ENCODE measurements around the gene PCDHGB5. TPM values are rescaled to one million over a fixed set of nuclear protein-coding genes. Genes with fewer than 3 reads are reported as not detected.
"Not testable (repeated sequence)": the region's sequence is repeated elsewhere in the genome, so short reads cannot be mapped to it uniquely, and the experiment has no call there.

Gene PCDHGB5
- total RNA-seq, 1 donor from 2014 or later, result 9.3 TPM

- TF ChIP-seq CTCF (IDR thresholded peaks at IDR 0.05; ENCODE audit: partially characterized antibody, unreplicated experiment), result no peak
- peaks cover 48% of the 10 kb centered on the region for H3K9me3 Mint-ChIP-seq (ENCODE audit: unreplicated experiment)
- peaks cover 12% of the 10 kb centered on the region for H3K27me3 Mint-ChIP-seq (ENCODE audit: unreplicated experiment)
- H3K36me3 Mint-ChIP-seq (ENCODE audit: unreplicated experiment), result peaks cover 69% of the 10 kb centered on the region
- peaks cover 3% of the 10 kb centered on the region for H3K4me1 Mint-ChIP-seq (ENCODE audit: low read depth, unreplicated experiment)
- H3K27ac Mint-ChIP-seq (ENCODE audit: unreplicated experiment), result peak within 1 kb of the TSS; percentile 48
- DNase-seq, result no peak
- no peak within 1 kb of the TSS for H3K4me3 Mint-ChIP-seq (ENCODE audit: unreplicated experiment)
Measured at GRCh38 chr5:141392429-141393198, 5.1 kb upstream of the PCDHGB5 start, which contains the start of gene PCDHGA8. PCDHGA8 (plus strand) TSS chr5:141392633; CDS start chr5:141392814, 181 bp downstream.

DNA sequence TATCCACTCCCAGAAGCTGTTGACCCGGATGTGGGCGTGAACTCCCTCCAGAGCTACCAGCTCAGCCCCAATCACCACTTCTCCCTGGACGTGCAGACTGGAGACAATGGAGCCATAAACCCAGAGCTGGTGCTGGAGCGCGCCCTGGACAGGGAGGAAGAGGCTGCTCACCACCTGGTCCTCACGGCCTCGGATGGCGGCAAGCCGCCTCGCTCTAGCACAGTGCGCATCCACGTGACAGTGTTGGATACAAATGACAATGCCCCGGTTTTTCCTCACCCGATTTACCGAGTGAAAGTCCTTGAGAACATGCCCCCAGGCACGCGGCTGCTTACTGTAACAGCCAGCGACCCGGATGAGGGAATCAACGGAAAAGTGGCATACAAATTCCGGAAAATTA is 4.5 kb upstream of the PCDHGB5 start:
- peaks cover 3% of the 10 kb centered on the region for H3K4me1 Mint-ChIP-seq (ENCODE audit: low read depth, unreplicated experiment)
- peaks cover 67% of the 10 kb centered on the region for H3K36me3 Mint-ChIP-seq (ENCODE audit: unreplicated experiment)
- H3K27me3 Mint-ChIP-seq (ENCODE audit: unreplicated experiment), result peaks cover 12% of the 10 kb centered on the region
- H3K27ac Mint-ChIP-seq (ENCODE audit: unreplicated experiment), result peak overlapping the region; percentile 48
- no peak for DNase-seq
- H3K9me3 Mint-ChIP-seq (ENCODE audit: unreplicated experiment), result peaks cover 46% of the 10 kb centered on the region
- H3K4me3 Mint-ChIP-seq (ENCODE audit: unreplicated experiment), result no peak overlapping the region
- no peak for TF ChIP-seq CTCF (IDR thresholded peaks at IDR 0.05; ENCODE audit: partially characterized antibody, unreplicated experiment)

DNA sequence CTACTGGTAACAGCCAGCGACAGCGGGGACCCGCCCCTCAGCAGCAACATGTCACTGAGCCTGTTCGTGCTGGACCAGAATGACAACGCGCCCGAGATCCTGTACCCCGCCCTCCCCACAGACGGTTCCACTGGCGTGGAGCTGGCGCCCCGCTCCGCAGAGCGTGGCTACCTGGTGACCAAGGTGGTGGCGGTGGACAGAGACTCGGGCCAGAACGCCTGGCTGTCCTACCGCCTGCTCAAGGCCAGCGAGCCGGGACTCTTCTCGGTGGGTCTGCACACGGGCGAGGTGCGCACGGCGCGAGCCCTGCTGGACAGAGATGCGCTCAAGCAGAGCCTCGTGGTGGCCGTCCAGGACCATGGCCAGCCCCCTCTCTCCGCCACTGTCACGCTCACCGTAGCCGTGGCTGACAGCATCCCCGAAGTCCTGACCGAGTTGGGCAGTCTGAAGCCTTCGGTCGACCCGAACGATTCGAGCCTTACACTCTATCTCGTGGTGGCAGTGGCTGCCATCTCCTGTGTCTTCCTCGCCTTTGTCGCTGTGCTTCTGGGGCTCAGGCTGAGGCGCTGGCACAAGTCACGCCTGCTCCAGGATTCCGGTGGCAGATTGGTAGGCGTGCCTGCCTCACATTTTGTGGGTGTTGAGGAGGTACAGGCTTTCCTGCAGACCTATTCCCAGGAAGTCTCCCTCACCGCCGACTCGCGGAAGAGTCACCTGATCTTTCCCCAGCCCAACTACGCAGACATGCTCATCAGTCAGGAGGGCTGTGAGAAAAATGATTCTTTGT is 3.2 kb upstream of the PCDHGB5 start:
- not testable (repeated sequence) for H3K4me1 Mint-ChIP-seq (ENCODE audit: low read depth, unreplicated experiment); H3K27me3 Mint-ChIP-seq (ENCODE audit: unreplicated experiment); H3K4me3 Mint-ChIP-seq (ENCODE audit: unreplicated experiment); H3K27ac Mint-ChIP-seq (ENCODE audit: unreplicated experiment); DNase-seq
- Mint-ChIP-seq H3K9me3 (ENCODE audit: unreplicated experiment) (peaks cover 41% of the 10 kb centered on the region), H3K36me3 (ENCODE audit: unreplicated experiment) (peaks cover 65% of the 10 kb centered on the region)

- no peak for TF ChIP-seq CTCF (IDR thresholded peaks at IDR 0.05; ENCODE audit: partially characterized antibody, unreplicated experiment)
- peaks cover 53% of the 10 kb centered on the region for H3K36me3 Mint-ChIP-seq (ENCODE audit: unreplicated experiment)
- no peak for DNase-seq
- H3K9me3 Mint-ChIP-seq (ENCODE audit: unreplicated experiment), result peaks cover 29% of the 10 kb centered on the region
- peaks cover 7% of the 10 kb centered on the region for H3K27me3 Mint-ChIP-seq (ENCODE audit: unreplicated experiment)
- H3K4me1 Mint-ChIP-seq (ENCODE audit: low read depth, unreplicated experiment), result peaks cover 3% of the 10 kb centered on the region
- H3K4me3 Mint-ChIP-seq (ENCODE audit: unreplicated experiment), result no peak overlapping the region
- no peak overlapping the region for H3K27ac Mint-ChIP-seq (ENCODE audit: unreplicated experiment)
Measured at GRCh38 chr5:141398608-141399007, 861 bp downstream of the PCDHGB5 start.

GRCh38 chr5:141399555-141400258 is 2.0 kb downstream of the PCDHGB5 start:
- no peak for TF ChIP-seq CTCF (IDR thresholded peaks at IDR 0.05; ENCODE audit: partially characterized antibody, unreplicated experiment)
- Mint-ChIP-seq H3K4me3 (ENCODE audit: unreplicated experiment) (peak overlapping the region; percentile 43), H3K4me1 (ENCODE audit: low read depth, unreplicated experiment) (peaks cover 3% of the 10 kb centered on the region), H3K27ac (ENCODE audit: unreplicated experiment) (no peak overlapping the region), H3K27me3 (ENCODE audit: unreplicated experiment) (peaks cover 7% of the 10 kb centered on the region), H3K36me3 (ENCODE audit: unreplicated experiment) (peaks cover 54% of the 10 kb centered on the region), H3K9me3 (ENCODE audit: unreplicated experiment) (peaks cover 30% of the 10 kb centered on the region)
- no peak for DNase-seq
